ENCODE data around the gene RFXAP. TPM values are rescaled to one million over a fixed set of nuclear protein-coding genes. Genes with fewer than 3 reads are reported as not detected.

RFXAP gene
- total RNA-seq, 1 experiment from 2014 or later, result 4.4 TPM

- no peak for ATAC-seq
- no peak overlapping the region for H3K4me3 ChIP-seq (replicated peaks in 1 of 2; ENCODE audit: low read depth in 1 of 2, low read length in 2 of 2)
- H3K9me3 ChIP-seq (ENCODE audit: control insufficient read depth in 1 of 2, insufficient read depth in 1 of 2, low read depth in 1 of 2, low read length in 2 of 2), result no peaks in the 10 kb centered on the region
- no peak overlapping the region for H3K4me2 ChIP-seq (ENCODE audit: low read length)
- no peak for DNase-seq (ENCODE audit: low read depth, low spot score)
- no peak overlapping the region for H3K9ac ChIP-seq (ENCODE audit: low read length)
- CTCF ChIA-PET, result interaction anchor here (1.0 to 2.4 kb wide), 6 partner anchors 10 to 211 kb away, joined by 4 to 25 read pairs (median 5); no protein-coding TSS in a partner anchor
- no peak overlapping the region for H2AFZ ChIP-seq (ENCODE audit: low read depth, low read length, poor library complexity, severe bottlenecking)
- H3K27me3 ChIP-seq (ENCODE audit: insufficient read depth, low read length), result no peaks in the 10 kb centered on the region
- H3K4me1 ChIP-seq (ENCODE audit: control insufficient read depth in 1 of 2, insufficient read depth in 2 of 2, low read length in 2 of 2), result peaks cover 0 to 5% of the 10 kb centered on the region in 2 experiments; a peak in 2 of 4 replicates
- no peak overlapping the region for H3K27ac ChIP-seq (ENCODE audit: low read depth, low read length)
- no peaks in the 10 kb centered on the region for H4K20me1 ChIP-seq (ENCODE audit: insufficient read depth)
- no TSS peak for BruUV-seq (replicated peaks)
- no peaks in the 10 kb centered on the region for H3K36me3 ChIP-seq (ENCODE audit: control insufficient read depth in 1 of 2, insufficient read depth in 2 of 2, low read length in 2 of 2)
- no peaks in the 10 kb centered on the region for H3K79me2 ChIP-seq (ENCODE audit: insufficient read depth, low read length)
- TF ChIP-seq POLR2AphosphoS5 (IDR thresholded peaks at IDR 0.05; ENCODE audit: low read depth, low read length) (no peak), CTCF (IDR thresholded peaks at IDR 0.05 in 2 of 3, conservative IDR thresholded peaks at IDR 0.05 in 1 of 3; ENCODE audit: borderline replicate concordance in 1 of 3, insufficient read depth in 1 of 3, low read depth in 2 of 3, low read length in 2 of 3) (no peak), ZFX (IDR thresholded peaks at IDR 0.05) (no peak), EZH2phosphoT487 (IDR thresholded peaks at IDR 0.05; ENCODE audit: borderline replicate concordance) (no peak), CEBPB (IDR thresholded peaks at IDR 0.05; ENCODE audit: low read depth) (no peak), SP1 (IDR thresholded peaks at IDR 0.05; ENCODE audit: low read depth) (no peak), ZNF274 (IDR thresholded peaks at IDR 0.05; ENCODE audit: low read depth, low read length) (no peak), ELF1 (IDR thresholded peaks at IDR 0.05; ENCODE audit: borderline replicate concordance, low read depth) (no peak), ZBTB33 (IDR thresholded peaks at IDR 0.05; ENCODE audit: extremely low read depth, insufficient replicate concordance, low read length) (no peak), ATF3 (IDR thresholded peaks at IDR 0.05) (no peak), YY1 (IDR thresholded peaks at IDR 0.05; ENCODE audit: extremely low read depth, insufficient replicate concordance, low read depth, low read length) (no peak), EZH2 (IDR thresholded peaks at IDR 0.05) (no peak), TCF7L2 (IDR thresholded peaks at IDR 0.05; ENCODE audit: borderline replicate concordance, extremely low read depth, insufficient read depth, insufficient read length) (no peak), SIN3A (IDR thresholded peaks at IDR 0.05; ENCODE audit: low read depth) (no peak), FOSL1 (IDR thresholded peaks at IDR 0.05; ENCODE audit: low read depth) (no peak), EGR1 (IDR thresholded peaks at IDR 0.05; ENCODE audit: low read depth) (no peak)
- POLR2A ChIA-PET, result no interaction called here
- H3K9me2 ChIP-seq (ENCODE audit: insufficient read depth), result no peaks in the 10 kb centered on the region
- RAD21 ChIA-PET (ENCODE audit: low non-redundant PET in 1 of 2, low total read pairs in 2 of 2, uncharacterized antibody in 2 of 2, unreplicated experiment in 2 of 2), result no interaction called here
- intact Hi-C loops (cut with micrococcal nuclease), result no loop called here
Observed at GRCh38 chr13:36857253-36857652, 38.2 kb downstream of the RFXAP start.

Data from HCT116 (cell line).